Measurements from ENCODE around the gene GPR42. TPM values are rescaled to one million over a fixed set of nuclear protein-coding genes. Genes with fewer than 3 reads are reported as not detected.

Gene GPR42
- total and polyA plus RNA-seq, 5 donors from 2014 or later, result not detected

- Histone ChIP-seq H3K4me1 (ENCODE audit: control insufficient read depth, insufficient read depth, low read length, poor library complexity, severe bottlenecking) (no peaks in the 10 kb centered on the region), H3K36me3 (ENCODE audit: control insufficient read depth, insufficient read depth, low read length) (no peaks in the 10 kb centered on the region), H3K4me3 (ENCODE audit: low read depth, low read length) (no peak overlapping the region), H3K9me3 (ENCODE audit: control insufficient read depth in 2 of 2, low read length in 2 of 2) (no peaks in the 10 kb centered on the region), H3K27me3 (ENCODE audit: control insufficient read depth, insufficient read depth, low read length) (no peaks in the 10 kb centered on the region), H3K27ac (ENCODE audit: insufficient read depth, low read length, poor library complexity, severe bottlenecking) (no peak overlapping the region)
- Mint-ChIP-seq H3K4me1 (no peaks in the 10 kb centered on the region), H3K27me3 (no peaks in the 10 kb centered on the region), H3K27ac (no peak overlapping the region), H3K9me3 (peaks cover 0 to 4% (median 0%) of the 10 kb centered on the region in 7 donors), H3K4me3 (no peak overlapping the region), H3K36me3 (no peaks in the 10 kb centered on the region)
- ATAC-seq (ENCODE audit: low read depth in 2 of 2) (no peak), DNase-seq (no peak)
These were observed 24.7 kb downstream of the GPR42 start for GRCh38 chr19:35395382-35396199.

GRCh38 chr19:35396240-35396885 is 25.5 kb downstream of the GPR42 start:
- Histone ChIP-seq H3K27ac (ENCODE audit: insufficient read depth, low read length, poor library complexity, severe bottlenecking) (no peak overlapping the region), H3K4me3 (ENCODE audit: low read depth, low read length) (no peak overlapping the region), H3K27me3 (ENCODE audit: control insufficient read depth, insufficient read depth, low read length) (no peaks in the 10 kb centered on the region), H3K4me1 (ENCODE audit: control insufficient read depth, insufficient read depth, low read length, poor library complexity, severe bottlenecking) (no peaks in the 10 kb centered on the region), H3K9me3 (ENCODE audit: control insufficient read depth in 2 of 2, low read length in 2 of 2) (no peaks in the 10 kb centered on the region), H3K36me3 (ENCODE audit: control insufficient read depth, insufficient read depth, low read length) (no peaks in the 10 kb centered on the region)
- Mint-ChIP-seq H3K9me3 (peaks cover 0 to 1% (median 0%) of the 10 kb centered on the region in 7 donors), H3K27me3 (peaks cover 3% of the 10 kb centered on the region), H3K27ac (no peak overlapping the region), H3K4me1 (no peaks in the 10 kb centered on the region), H3K4me3 (no peak overlapping the region), H3K36me3 (no peaks in the 10 kb centered on the region)
- DNase-seq (no peak), ATAC-seq (ENCODE audit: low read depth in 2 of 2) (no peak)

GRCh38 chr19:35397064-35397463 is 26.2 kb downstream of the GPR42 start:
- H3K4me1 Mint-ChIP-seq, result no peaks in the 10 kb centered on the region
- H3K27ac Mint-ChIP-seq, result no peak overlapping the region
- H3K27me3 Mint-ChIP-seq, result peaks cover 6% of the 10 kb centered on the region
- H3K4me1 ChIP-seq (ENCODE audit: control insufficient read depth, insufficient read depth, low read length, poor library complexity, severe bottlenecking), result no peaks in the 10 kb centered on the region
- no peak overlapping the region for H3K4me3 Mint-ChIP-seq
- H3K36me3 Mint-ChIP-seq, result no peaks in the 10 kb centered on the region
- no peaks in the 10 kb centered on the region for H3K9me3 ChIP-seq (ENCODE audit: control insufficient read depth in 2 of 2, low read length in 2 of 2)
- H3K27ac ChIP-seq (ENCODE audit: insufficient read depth, low read length, poor library complexity, severe bottlenecking), result no peak overlapping the region
- H3K9me3 Mint-ChIP-seq, result peaks cover 0 to 1% (median 0%) of the 10 kb centered on the region in 7 donors
- no peak for ATAC-seq (ENCODE audit: low read depth in 2 of 2)
- H3K36me3 ChIP-seq (ENCODE audit: control insufficient read depth, insufficient read depth, low read length), result no peaks in the 10 kb centered on the region
- no peak overlapping the region for H3K4me3 ChIP-seq (ENCODE audit: low read depth, low read length)
- no peak for DNase-seq
- no peaks in the 10 kb centered on the region for H3K27me3 ChIP-seq (ENCODE audit: control insufficient read depth, insufficient read depth, low read length)

- Mint-ChIP-seq H3K36me3 (no peaks in the 10 kb centered on the region), H3K4me3 (no peak overlapping the region), H3K9me3 (peaks cover 0 to 1% (median 0%) of the 10 kb centered on the region in 7 donors), H3K27me3 (peaks cover 6% of the 10 kb centered on the region), H3K4me1 (no peaks in the 10 kb centered on the region), H3K27ac (no peak overlapping the region)
- Histone ChIP-seq H3K9me3 (ENCODE audit: control insufficient read depth in 2 of 2, low read length in 2 of 2) (no peaks in the 10 kb centered on the region), H3K4me1 (ENCODE audit: control insufficient read depth, insufficient read depth, low read length, poor library complexity, severe bottlenecking) (no peaks in the 10 kb centered on the region), H3K27ac (ENCODE audit: insufficient read depth, low read length, poor library complexity, severe bottlenecking) (no peak overlapping the region), H3K27me3 (ENCODE audit: control insufficient read depth, insufficient read depth, low read length) (no peaks in the 10 kb centered on the region), H3K4me3 (ENCODE audit: low read depth, low read length) (no peak overlapping the region), H3K36me3 (ENCODE audit: control insufficient read depth, insufficient read depth, low read length) (no peaks in the 10 kb centered on the region)
- DNase-seq (no peak), ATAC-seq (ENCODE audit: low read depth in 2 of 2) (no peak)
These were observed 27.7 kb downstream of the GPR42 start for GRCh38 chr19:35398570-35398969.

- Histone ChIP-seq H3K36me3 (ENCODE audit: control insufficient read depth, insufficient read depth, low read length) (no peaks in the 10 kb centered on the region), H3K27ac (ENCODE audit: insufficient read depth, low read length, poor library complexity, severe bottlenecking) (no peak overlapping the region), H3K9me3 (ENCODE audit: control insufficient read depth in 2 of 2, low read length in 2 of 2) (no peaks in the 10 kb centered on the region), H3K27me3 (ENCODE audit: control insufficient read depth, insufficient read depth, low read length) (no peaks in the 10 kb centered on the region), H3K4me1 (ENCODE audit: control insufficient read depth, insufficient read depth, low read length, poor library complexity, severe bottlenecking) (no peaks in the 10 kb centered on the region), H3K4me3 (ENCODE audit: low read depth, low read length) (no peak overlapping the region)
- DNase-seq (no peak), ATAC-seq (ENCODE audit: low read depth in 2 of 2) (no peak)
- H3K4me1 Mint-ChIP-seq, result no peaks in the 10 kb centered on the region
- no peaks in the 10 kb centered on the region for H3K36me3 Mint-ChIP-seq
- H3K27me3 Mint-ChIP-seq, result peaks cover 6% of the 10 kb centered on the region
- H3K27ac Mint-ChIP-seq, result peak overlapping the region in 2 of 3 donors; percentile 16 to 32
- H3K9me3 Mint-ChIP-seq, result peaks cover 0 to 1% (median 0%) of the 10 kb centered on the region in 7 donors
- no peak overlapping the region for H3K4me3 Mint-ChIP-seq
These were observed 28.4 kb downstream of the GPR42 start for GRCh38 chr19:35399231-35399630.

GRCh38 chr19:35399948-35400772 is 29.3 kb downstream of the GPR42 start:
- H3K27me3 ChIP-seq (ENCODE audit: control insufficient read depth, insufficient read depth, low read length), result no peaks in the 10 kb centered on the region
- H3K4me1 ChIP-seq (ENCODE audit: control insufficient read depth, insufficient read depth, low read length, poor library complexity, severe bottlenecking), result no peaks in the 10 kb centered on the region
- H3K4me3 Mint-ChIP-seq, result no peak overlapping the region
- peaks cover 6% of the 10 kb centered on the region for H3K27me3 Mint-ChIP-seq
- H3K36me3 Mint-ChIP-seq, result no peaks in the 10 kb centered on the region
- H3K4me1 Mint-ChIP-seq, result no peaks in the 10 kb centered on the region
- no peaks in the 10 kb centered on the region for H3K9me3 ChIP-seq (ENCODE audit: control insufficient read depth in 2 of 2, low read length in 2 of 2)
- no peak overlapping the region for H3K4me3 ChIP-seq (ENCODE audit: low read depth, low read length)
- H3K36me3 ChIP-seq (ENCODE audit: control insufficient read depth, insufficient read depth, low read length), result no peaks in the 10 kb centered on the region
- DNase-seq, result no peak
- H3K27ac ChIP-seq (ENCODE audit: insufficient read depth, low read length, poor library complexity, severe bottlenecking), result no peak overlapping the region
- peaks cover 0 to 1% (median 0%) of the 10 kb centered on the region in 7 donors for H3K9me3 Mint-ChIP-seq
- H3K27ac Mint-ChIP-seq, result peak overlapping the region in 1 of 3 donors; percentile 66
- ATAC-seq (ENCODE audit: low read depth in 2 of 2), result no peak

- H3K36me3 Mint-ChIP-seq, result no peaks in the 10 kb centered on the region
- Histone ChIP-seq H3K4me1 (ENCODE audit: control insufficient read depth, insufficient read depth, low read length, poor library complexity, severe bottlenecking) (no peaks in the 10 kb centered on the region), H3K27ac (ENCODE audit: insufficient read depth, low read length, poor library complexity, severe bottlenecking) (no peak overlapping the region), H3K4me3 (ENCODE audit: low read depth, low read length) (no peak overlapping the region), H3K9me3 (ENCODE audit: control insufficient read depth in 2 of 2, low read length in 2 of 2) (no peaks in the 10 kb centered on the region), H3K27me3 (ENCODE audit: control insufficient read depth, insufficient read depth, low read length) (no peaks in the 10 kb centered on the region), H3K36me3 (ENCODE audit: control insufficient read depth, insufficient read depth, low read length) (no peaks in the 10 kb centered on the region)
- no peak for DNase-seq
- ATAC-seq (ENCODE audit: low read depth in 2 of 2), result no peak
- peaks cover 0 to 1% (median 0%) of the 10 kb centered on the region in 7 donors for H3K9me3 Mint-ChIP-seq
- H3K4me3 Mint-ChIP-seq, result no peak overlapping the region
- no peak overlapping the region for H3K27ac Mint-ChIP-seq
- H3K27me3 Mint-ChIP-seq, result peaks cover 6% of the 10 kb centered on the region
- no peaks in the 10 kb centered on the region for H3K4me1 Mint-ChIP-seq
These were observed 29.9 kb downstream of the GPR42 start for GRCh38 chr19:35400773-35401100.
